K562 (cell line): ENCODE results near the gene RPL11. TPM values are rescaled to one million over a fixed set of nuclear protein-coding genes. Genes with fewer than 3 reads are reported as not detected.

ENCODE experiments used
- CREM ChIP-seq: IDR thresholded peaks from 2 replicates; pipeline ENCODE4 v1.6.1; 2014; ENCODE audit warnings: antibody characterized with exemption, low read depth
- HMBOX1 ChIP-seq: sonication (generic); IDR thresholded peaks from 2 replicates; pipeline ENCODE4 v1.6.1; 2016
- PHF8 ChIP-seq: fragments of 200-600 bp; sonication (generic); IDR thresholded peaks from 2 replicates; pipeline ENCODE4 v1.6.1; 2012; ENCODE audit warnings: mixed run types, mild to moderate bottlenecking, inconsistent platforms, low read length, moderate library complexity, borderline replicate concordance
- POLR2AphosphoS5 ChIP-seq: IDR thresholded peaks from 2 replicates; pipeline ENCODE4 v1.6.1; 2011; ENCODE audit warnings: mild to moderate bottlenecking, low read depth, low read length, moderate library complexity; ENCODE audit not compliant: control insufficient read depth, insufficient read depth
- ZNF232 ChIP-seq: sonication (generic); formaldehyde crosslinking; IDR thresholded peaks from 2 replicates; pipeline ENCODE4 v1.8.0; 2022; ENCODE audit warnings: mild to moderate bottlenecking, missing genetic modification reagents
- polyA plus RNA-seq, 8 experiments: library from polyadenylated mRNA; depleted of rRNA in 4 of 8; stranded (reverse) in 5 of 8; unstranded in 3 of 8; fragments of >200 nt; fragmentation: Nextera tagmentation in 2 of 8; fragmentation: Illumina TruSeq in 1 of 8; extraction: Ambion mirVana in 2 of 8; extraction: Trizol in 1 of 8; gene quantifications; 2 replicates each; pipeline versions ENCODE4 v1.2.1 to v1.2.3, GENCODE V29; 2011 to 2014; ENCODE audit warnings: inconsistent platforms in 1 of 8, missing spikeins in 1 of 8
- total RNA-seq, 7 experiments: library from RNA; depleted of rRNA in 6 of 7; stranded (reverse); fragments of >200 nt in 6 of 7; fragmentation: Illumina TruSeq in 2 of 7; extraction: Trizol in 2 of 7; gene quantifications; 2 replicates each; pipeline versions ENCODE4 v1.2.1 to v1.2.3, GENCODE V29; 2011 to 2021; ENCODE audit warnings: low replicate concordance in 1 of 7
- TF ChIP-seq, protein P1 (sequence below): IDR thresholded peaks from 2 replicates; pipeline ENCODE4 v1.6.1; 2011; ENCODE audit warnings: borderline replicate concordance, low read depth, mild to moderate bottlenecking, moderate library complexity, low read length; ENCODE audit not compliant: insufficient read depth, poor library complexity, severe bottlenecking

RPL11 gene
- total and polyA plus RNA-seq, 9 of the 15 experiments (the other 6 are each of a cell fraction or from before 2014, with no cell fraction given), result 1,781 to 4,526 (median 3,111) TPM

DNA sequence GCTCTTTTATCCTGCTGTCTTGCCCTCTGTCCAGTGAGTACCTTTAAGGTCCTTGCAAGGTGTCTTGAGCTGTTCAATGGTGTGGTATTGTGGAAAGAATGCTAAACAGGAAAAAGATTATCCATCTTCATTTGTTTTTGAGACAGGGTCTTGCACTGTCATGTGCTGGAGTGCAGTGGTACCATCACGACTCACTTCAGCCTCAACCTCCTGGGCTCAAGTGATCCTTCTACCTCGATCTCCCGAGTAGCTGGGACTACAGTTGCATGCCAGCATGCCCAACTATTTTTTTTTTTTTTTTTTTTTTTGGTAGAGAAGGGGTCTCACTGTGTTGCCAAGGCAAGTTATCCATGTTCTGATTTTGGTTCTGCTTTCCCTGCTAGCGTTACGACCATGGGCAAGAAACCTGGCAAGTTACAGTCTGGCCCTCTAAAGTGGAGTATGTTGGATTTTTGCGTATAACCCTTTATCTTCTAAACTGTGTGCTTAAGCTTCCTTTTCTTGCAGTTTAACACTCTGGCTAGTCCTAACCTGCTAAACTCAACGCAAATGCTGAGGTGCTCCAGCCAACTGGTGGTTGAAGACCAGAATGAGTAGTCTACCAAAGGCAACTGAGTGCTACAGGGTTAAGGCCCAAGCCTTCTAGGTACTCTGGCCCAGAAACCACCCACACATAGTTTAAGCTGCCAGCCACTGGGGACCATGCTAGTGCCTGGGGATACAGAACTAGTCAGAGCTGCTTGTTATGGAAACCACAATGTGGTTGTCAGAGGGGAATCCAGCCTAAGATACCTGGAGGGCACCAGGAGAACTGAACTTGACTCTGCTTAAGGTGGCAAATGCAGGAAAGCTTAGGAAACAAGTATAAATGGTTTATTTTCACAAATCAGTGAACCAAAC, 7.9 kb downstream of the RPL11 start (continued):
- TF ChIP-seq POLR2AphosphoS5 (peak; percentile 48; the same call in 1 of the 2 replicates), ZNF232 (no peak), HMBOX1 (peak; percentile 58; the same call in 1 of the 2 replicates), PHF8 (no peak), CREM (no peak)
- TF ChIP-seq, protein P1, sequence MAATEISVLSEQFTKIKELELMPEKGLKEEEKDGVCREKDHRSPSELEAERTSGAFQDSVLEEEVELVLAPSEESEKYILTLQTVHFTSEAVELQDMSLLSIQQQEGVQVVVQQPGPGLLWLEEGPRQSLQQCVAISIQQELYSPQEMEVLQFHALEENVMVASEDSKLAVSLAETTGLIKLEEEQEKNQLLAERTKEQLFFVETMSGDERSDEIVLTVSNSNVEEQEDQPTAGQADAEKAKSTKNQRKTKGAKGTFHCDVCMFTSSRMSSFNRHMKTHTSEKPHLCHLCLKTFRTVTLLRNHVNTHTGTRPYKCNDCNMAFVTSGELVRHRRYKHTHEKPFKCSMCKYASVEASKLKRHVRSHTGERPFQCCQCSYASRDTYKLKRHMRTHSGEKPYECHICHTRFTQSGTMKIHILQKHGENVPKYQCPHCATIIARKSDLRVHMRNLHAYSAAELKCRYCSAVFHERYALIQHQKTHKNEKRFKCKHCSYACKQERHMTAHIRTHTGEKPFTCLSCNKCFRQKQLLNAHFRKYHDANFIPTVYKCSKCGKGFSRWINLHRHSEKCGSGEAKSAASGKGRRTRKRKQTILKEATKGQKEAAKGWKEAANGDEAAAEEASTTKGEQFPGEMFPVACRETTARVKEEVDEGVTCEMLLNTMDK, result no peak
